RWPE2 (cell line): ENCODE results near the gene GBA2.

Source experiments
- ATAC-seq: fragments of 200-7000 bp; cut with Tn5 transposase; 3 replicates; pipeline ENCODE4 v1.9.1; 2021; ENCODE audit warnings: low read depth
- DNase-seq: peaks from one replicate; pipeline ENCODE4 v3.0.0-alpha.2; 2020; ENCODE audit warnings: low spot score
- H3K27ac ChIP-seq: fragments of 450-650 bp; 2 replicates; pipeline ENCODE4 v1.5.1; 2017; ENCODE audit warnings: mild to moderate bottlenecking; ENCODE audit not compliant: poor library complexity, severe bottlenecking
- H3K27me3 ChIP-seq: fragments of 250-450 bp; sonication (Bioruptor Pico); 2 replicates; pipeline ENCODE4 v1.5.1; 2021; ENCODE audit warnings: mild to moderate bottlenecking, moderate library complexity; ENCODE audit not compliant: insufficient read depth, poor library complexity, severe bottlenecking
- H3K36me3 ChIP-seq: fragments of 250-450 bp; sonication (Bioruptor Pico); 2 replicates; pipeline ENCODE4 v1.5.1; 2020; ENCODE audit warnings: low read depth, mild to moderate bottlenecking, moderate library complexity
- H3K4me1 ChIP-seq: fragments of 250-450 bp; sonication (Bioruptor Pico); 2 replicates; pipeline ENCODE4 v1.5.1; 2021; ENCODE audit warnings: mild to moderate bottlenecking, moderate library complexity; ENCODE audit not compliant: insufficient read depth, poor library complexity, severe bottlenecking
- H3K4me3 ChIP-seq: fragments of 250-450 bp; sonication (Bioruptor Pico); 2 replicates; pipeline ENCODE4 v1.5.1; 2021; ENCODE audit warnings: mild to moderate bottlenecking, moderate library complexity; ENCODE audit not compliant: severe bottlenecking
- H3K9me3 ChIP-seq: fragments of 250-450 bp; sonication (Bioruptor Pico); 2 replicates; pipeline ENCODE4 v1.5.1; 2021; ENCODE audit warnings: mild to moderate bottlenecking, moderate library complexity; ENCODE audit not compliant: severe bottlenecking
- TF ChIP-seq, protein P1 (sequence below): fragments of 450-650 bp; IDR thresholded peaks from one replicate; pipeline ENCODE4 v1.5.1; 2017; ENCODE audit warnings: mild to moderate bottlenecking, moderate library complexity; ENCODE audit not compliant: poor library complexity, severe bottlenecking

GBA2 gene

DNA sequence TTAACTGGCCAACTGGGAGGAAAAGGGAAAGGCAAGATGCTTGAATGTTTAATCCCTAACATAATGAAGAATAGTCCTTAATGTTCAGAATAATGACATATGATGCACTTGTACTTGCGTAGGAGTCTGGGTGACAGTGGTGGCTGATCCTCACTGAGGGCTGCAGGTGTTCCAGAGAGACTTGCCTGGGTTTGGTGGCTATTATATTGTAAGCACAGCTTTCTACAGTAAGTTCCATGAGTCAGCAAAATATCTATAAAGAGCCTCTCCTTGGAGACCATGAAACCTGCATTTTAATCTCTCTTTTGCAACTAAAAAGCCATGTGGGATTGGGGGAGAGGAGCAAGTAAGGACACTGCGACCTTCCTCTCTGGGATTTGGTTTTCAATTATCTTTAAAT lies 40.5 kb upstream of the GBA2 start:
- no peak overlapping the region for H3K27ac ChIP-seq
- H3K4me3 ChIP-seq, result no peak overlapping the region
- no peaks in the 10 kb centered on the region for H3K27me3 ChIP-seq
- ATAC-seq, result no peak
- no peaks in the 10 kb centered on the region for H3K4me1 ChIP-seq
- DNase-seq, result no peak
- H3K9me3 ChIP-seq, result no peaks in the 10 kb centered on the region
- H3K36me3 ChIP-seq, result no peaks in the 10 kb centered on the region
- TF ChIP-seq, protein P1, sequence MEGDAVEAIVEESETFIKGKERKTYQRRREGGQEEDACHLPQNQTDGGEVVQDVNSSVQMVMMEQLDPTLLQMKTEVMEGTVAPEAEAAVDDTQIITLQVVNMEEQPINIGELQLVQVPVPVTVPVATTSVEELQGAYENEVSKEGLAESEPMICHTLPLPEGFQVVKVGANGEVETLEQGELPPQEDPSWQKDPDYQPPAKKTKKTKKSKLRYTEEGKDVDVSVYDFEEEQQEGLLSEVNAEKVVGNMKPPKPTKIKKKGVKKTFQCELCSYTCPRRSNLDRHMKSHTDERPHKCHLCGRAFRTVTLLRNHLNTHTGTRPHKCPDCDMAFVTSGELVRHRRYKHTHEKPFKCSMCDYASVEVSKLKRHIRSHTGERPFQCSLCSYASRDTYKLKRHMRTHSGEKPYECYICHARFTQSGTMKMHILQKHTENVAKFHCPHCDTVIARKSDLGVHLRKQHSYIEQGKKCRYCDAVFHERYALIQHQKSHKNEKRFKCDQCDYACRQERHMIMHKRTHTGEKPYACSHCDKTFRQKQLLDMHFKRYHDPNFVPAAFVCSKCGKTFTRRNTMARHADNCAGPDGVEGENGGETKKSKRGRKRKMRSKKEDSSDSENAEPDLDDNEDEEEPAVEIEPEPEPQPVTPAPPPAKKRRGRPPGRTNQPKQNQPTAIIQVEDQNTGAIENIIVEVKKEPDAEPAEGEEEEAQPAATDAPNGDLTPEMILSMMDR, result no peak

DNA sequence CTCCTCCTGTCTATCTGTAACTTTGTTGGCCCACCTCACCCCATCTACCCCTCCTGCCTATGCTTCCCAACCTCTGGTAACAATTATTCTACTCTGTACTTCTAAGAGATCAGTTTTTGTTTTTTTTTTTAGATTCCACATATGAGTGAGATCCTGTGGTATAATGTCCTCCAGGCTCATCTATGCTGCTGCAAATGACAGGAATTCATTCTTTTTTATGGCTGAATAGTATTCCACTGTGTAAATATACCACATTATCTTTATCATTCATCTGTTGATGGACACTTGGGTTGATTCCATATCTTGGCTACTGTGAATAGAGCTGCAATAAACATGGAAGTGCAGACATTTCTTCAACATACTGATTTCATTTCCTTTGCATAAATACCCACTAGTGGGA lies 34.4 kb upstream of the GBA2 start:
- no peaks in the 10 kb centered on the region for H3K27me3 ChIP-seq
- DNase-seq, result no peak
- H3K4me1 ChIP-seq, result no peaks in the 10 kb centered on the region
- H3K4me3 ChIP-seq, result no peak overlapping the region
- no peaks in the 10 kb centered on the region for H3K9me3 ChIP-seq
- H3K36me3 ChIP-seq, result no peaks in the 10 kb centered on the region
- TF ChIP-seq, protein P1, result no peak
- no peak for ATAC-seq
- H3K27ac ChIP-seq, result no peak overlapping the region

DNA sequence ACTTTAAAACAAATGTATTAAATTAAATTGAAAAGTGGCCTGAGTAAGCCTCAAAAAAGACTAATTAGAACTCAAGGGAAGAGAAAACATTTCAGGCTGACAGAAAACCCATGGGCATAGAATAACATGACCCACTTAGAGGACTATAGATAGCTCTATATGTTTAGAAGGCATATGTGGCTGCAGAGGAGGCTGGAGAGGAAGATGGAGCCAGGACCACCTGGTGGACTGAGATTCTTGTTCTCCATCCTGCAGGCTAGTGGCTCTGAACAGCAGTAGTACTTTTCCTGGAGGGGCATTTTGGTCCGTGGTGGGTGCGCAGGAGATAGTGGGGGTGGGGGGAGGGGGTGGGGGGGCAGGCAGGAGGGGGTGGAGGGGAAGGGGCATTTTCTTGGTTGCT lies 32.0 kb upstream of the GBA2 start:
- Histone ChIP-seq H3K27ac (no peak overlapping the region), H3K4me1 (no peaks in the 10 kb centered on the region), H3K4me3 (no peak overlapping the region), H3K9me3 (no peaks in the 10 kb centered on the region), H3K36me3 (no peaks in the 10 kb centered on the region), H3K27me3 (no peaks in the 10 kb centered on the region)
- DNase-seq (no peak), ATAC-seq (no peak)
- TF ChIP-seq, protein P1, result no peak

DNA sequence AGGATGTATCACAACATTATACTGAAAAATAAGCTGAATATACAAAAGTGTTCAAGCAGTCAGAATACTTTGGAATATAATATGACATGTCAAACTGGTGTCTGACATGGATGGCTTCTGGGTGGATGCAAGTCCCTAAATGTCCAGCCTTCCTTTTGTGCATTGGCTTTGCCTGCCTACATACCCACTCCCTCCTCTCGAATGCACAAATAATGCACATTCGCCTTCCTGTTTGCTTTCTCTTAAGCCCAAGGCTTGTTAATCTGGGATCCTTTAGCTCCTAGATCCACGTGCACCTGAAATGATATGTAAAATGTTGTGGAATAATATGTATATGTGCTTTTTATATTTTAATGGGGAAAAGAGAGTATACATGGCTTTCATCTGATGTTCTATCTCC lies 29.5 kb upstream of the GBA2 start:
- Histone ChIP-seq H3K9me3 (no peaks in the 10 kb centered on the region), H3K27me3 (no peaks in the 10 kb centered on the region), H3K27ac (no peak overlapping the region), H3K36me3 (no peaks in the 10 kb centered on the region), H3K4me1 (no peaks in the 10 kb centered on the region), H3K4me3 (no peak overlapping the region)
- ATAC-seq (no peak), DNase-seq (no peak)
- TF ChIP-seq, protein P1, result no peak

DNA sequence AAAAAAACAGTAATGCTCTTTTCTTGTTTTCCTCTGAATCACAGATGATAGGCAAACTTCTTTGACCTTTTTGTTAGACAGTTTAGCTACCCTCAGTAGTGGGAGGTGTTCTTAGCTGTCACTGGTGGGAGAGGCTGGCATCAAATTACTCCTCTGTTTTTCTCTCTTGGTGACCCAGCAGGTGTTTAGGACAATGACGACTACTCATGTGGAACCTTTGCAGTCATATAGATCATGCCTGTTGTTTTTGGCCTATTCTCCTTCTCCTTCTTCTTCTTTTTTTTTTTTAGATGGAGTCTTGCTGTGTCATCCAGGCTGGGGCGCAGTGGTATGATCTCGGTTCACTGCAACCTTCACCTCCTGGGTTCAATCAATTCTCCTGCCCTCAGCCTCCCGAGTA lies 27.0 kb upstream of the GBA2 start:
- peaks cover 14% of the 10 kb centered on the region for H3K4me1 ChIP-seq
- no peaks in the 10 kb centered on the region for H3K9me3 ChIP-seq
- TF ChIP-seq, protein P1, result no peak
- DNase-seq (no peak), ATAC-seq (no peak)
- no peak overlapping the region for H3K27ac ChIP-seq
- H3K4me3 ChIP-seq, result no peak overlapping the region
- no peaks in the 10 kb centered on the region for H3K36me3 ChIP-seq
- no peaks in the 10 kb centered on the region for H3K27me3 ChIP-seq
